Stimulated activated CD8-positive, alpha-beta memory T cell treated with anti-CD3 and anti-CD28 coated beads, Interleukin-4, amount 100 ng/mL, for 1 hour (primary cell): ENCODE measurements around the gene ATP2B3.

Source experiments
- DNase-seq, 2 donors: peaks; one replicate each; pipeline ENCODE4 v3.0.0-alpha.2; 2020; ENCODE audit warnings: low read depth in 2 of 2, low spot score in 1 of 2

Gene ATP2B3

GRCh38 chrX:153517423-153517822, at the start of gene ATP2B3:
TSS of gene ATP2B3 (plus strand) at chrX:153517642. CDS start at chrX:153536248, 18,606 bp downstream.
- no peak for DNase-seq

GRCh38 chrX:153468008-153468580, 49.3 kb upstream of the ATP2B3 start:
- no peak for DNase-seq

GRCh38 chrX:153469811-153470410, 47.5 kb upstream of the ATP2B3 start:
- peak in 1 of 2 donors; percentile 10 for DNase-seq

GRCh38 chrX:153470411-153471363, 46.8 kb upstream of the ATP2B3 start, which contains the start of gene HAUS7:
TSS of gene HAUS7 (minus strand) at chrX:153470576. CDS start at chrX:153470557, 19 bp downstream.
- peak; percentile 67 to 73 for DNase-seq

GRCh38 chrX:153471663-153472280, 45.7 kb upstream of the ATP2B3 start:
- DNase-seq: no peak

- no peak for DNase-seq
These were observed 44.3 kb upstream of the ATP2B3 start for GRCh38 chrX:153473126-153473525.

GRCh38 chrX:153474266-153474665, 43.2 kb upstream of the ATP2B3 start:
- no peak for DNase-seq

GRCh38 chrX:153474718-153475117, 42.7 kb upstream of the ATP2B3 start:
- DNase-seq: peak in 1 of 2 donors; percentile 10

- DNase-seq: no peak
These were observed 42.2 kb upstream of the ATP2B3 start for GRCh38 chrX:153475271-153475670.

- DNase-seq: no peak
These were observed 41.6 kb upstream of the ATP2B3 start for GRCh38 chrX:153475751-153476281.

- no peak for DNase-seq
These were observed 40.6 kb upstream of the ATP2B3 start for GRCh38 chrX:153476666-153477363.

GRCh38 chrX:153477364-153477857, 40.0 kb upstream of the ATP2B3 start:
- DNase-seq: no peak

- no peak for DNase-seq
These were observed 39.5 kb upstream of the ATP2B3 start for GRCh38 chrX:153477901-153478300.

GRCh38 chrX:153478746-153479145, 38.7 kb upstream of the ATP2B3 start:
- no peak for DNase-seq

- DNase-seq: no peak
These were observed 36.4 kb upstream of the ATP2B3 start for GRCh38 chrX:153481043-153481442.

GRCh38 chrX:153482376-153483015, 34.9 kb upstream of the ATP2B3 start:
- DNase-seq: no peak

GRCh38 chrX:153485396-153486080, 31.9 kb upstream of the ATP2B3 start:
- DNase-seq: no peak

- no peak for DNase-seq
These were observed 31.3 kb upstream of the ATP2B3 start for GRCh38 chrX:153486171-153486570.

- no peak for DNase-seq
These were observed 29.8 kb upstream of the ATP2B3 start for GRCh38 chrX:153487590-153488071.
